ENCODE data around the gene HTT. TPM values are rescaled to one million over a fixed set of nuclear protein-coding genes. Genes with fewer than 3 reads are reported as not detected.

HTT gene
- total and polyA plus RNA-seq, 10 of the 15 experiments (the other 5 are each of a cell fraction or from before 2014, with no cell fraction given): 3.3 to 113 (median 43.3) TPM

DNA sequence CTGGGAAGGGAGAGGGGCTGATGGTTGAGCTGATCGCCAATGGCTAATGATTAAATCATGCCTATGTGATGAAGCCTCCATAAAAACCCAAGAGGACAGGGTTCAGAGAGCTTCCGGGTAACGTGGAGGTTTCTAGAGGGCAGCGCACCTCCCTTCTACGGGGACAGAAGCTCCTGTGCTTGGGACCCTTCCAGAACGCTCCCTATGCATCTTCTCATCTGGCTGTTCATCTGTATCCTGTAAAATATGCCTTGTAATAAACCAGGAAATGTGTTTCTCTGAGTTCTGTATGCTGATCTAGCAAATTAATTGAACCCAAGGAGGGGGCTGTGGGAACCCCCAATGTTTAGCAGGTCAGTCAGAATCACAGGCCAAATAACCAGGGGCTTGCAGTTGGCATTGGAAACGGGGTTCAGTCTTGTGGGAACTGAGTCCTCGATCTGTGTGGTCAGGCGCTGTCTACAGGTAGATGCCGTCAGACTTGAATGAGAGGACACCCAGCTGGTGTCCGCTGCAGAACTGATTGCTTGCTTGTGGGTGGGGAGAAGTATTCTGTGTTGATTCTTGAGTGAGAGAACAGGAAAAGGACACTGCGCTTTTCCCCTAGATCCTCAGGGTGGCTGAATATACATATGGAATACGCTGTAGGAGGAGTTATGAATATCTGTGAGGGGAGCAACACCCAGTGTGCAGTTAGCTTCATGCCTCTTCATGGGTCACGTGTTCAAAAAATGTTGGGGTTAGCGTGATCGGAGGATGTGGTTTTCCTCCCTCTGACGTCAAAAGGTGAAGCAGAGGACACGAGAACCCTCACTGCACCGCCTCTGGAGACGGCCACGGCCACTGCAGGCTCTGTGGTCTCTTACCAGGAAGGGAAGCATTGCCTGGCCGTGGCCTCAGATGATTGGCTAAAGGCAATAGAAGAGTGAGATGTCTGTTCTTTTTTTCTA lies 29.3 kb upstream of the HTT start (continued):
- TF ChIP-seq, protein P1, sequence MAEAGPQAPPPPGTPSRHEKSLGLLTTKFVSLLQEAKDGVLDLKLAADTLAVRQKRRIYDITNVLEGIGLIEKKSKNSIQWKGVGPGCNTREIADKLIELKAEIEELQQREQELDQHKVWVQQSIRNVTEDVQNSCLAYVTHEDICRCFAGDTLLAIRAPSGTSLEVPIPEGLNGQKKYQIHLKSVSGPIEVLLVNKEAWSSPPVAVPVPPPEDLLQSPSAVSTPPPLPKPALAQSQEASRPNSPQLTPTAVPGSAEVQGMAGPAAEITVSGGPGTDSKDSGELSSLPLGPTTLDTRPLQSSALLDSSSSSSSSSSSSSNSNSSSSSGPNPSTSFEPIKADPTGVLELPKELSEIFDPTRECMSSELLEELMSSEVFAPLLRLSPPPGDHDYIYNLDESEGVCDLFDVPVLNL (IDR thresholded peaks at IDR 0.05; ENCODE audit: low read depth, low read length): no peak
- TF ChIP-seq, protein P2, sequence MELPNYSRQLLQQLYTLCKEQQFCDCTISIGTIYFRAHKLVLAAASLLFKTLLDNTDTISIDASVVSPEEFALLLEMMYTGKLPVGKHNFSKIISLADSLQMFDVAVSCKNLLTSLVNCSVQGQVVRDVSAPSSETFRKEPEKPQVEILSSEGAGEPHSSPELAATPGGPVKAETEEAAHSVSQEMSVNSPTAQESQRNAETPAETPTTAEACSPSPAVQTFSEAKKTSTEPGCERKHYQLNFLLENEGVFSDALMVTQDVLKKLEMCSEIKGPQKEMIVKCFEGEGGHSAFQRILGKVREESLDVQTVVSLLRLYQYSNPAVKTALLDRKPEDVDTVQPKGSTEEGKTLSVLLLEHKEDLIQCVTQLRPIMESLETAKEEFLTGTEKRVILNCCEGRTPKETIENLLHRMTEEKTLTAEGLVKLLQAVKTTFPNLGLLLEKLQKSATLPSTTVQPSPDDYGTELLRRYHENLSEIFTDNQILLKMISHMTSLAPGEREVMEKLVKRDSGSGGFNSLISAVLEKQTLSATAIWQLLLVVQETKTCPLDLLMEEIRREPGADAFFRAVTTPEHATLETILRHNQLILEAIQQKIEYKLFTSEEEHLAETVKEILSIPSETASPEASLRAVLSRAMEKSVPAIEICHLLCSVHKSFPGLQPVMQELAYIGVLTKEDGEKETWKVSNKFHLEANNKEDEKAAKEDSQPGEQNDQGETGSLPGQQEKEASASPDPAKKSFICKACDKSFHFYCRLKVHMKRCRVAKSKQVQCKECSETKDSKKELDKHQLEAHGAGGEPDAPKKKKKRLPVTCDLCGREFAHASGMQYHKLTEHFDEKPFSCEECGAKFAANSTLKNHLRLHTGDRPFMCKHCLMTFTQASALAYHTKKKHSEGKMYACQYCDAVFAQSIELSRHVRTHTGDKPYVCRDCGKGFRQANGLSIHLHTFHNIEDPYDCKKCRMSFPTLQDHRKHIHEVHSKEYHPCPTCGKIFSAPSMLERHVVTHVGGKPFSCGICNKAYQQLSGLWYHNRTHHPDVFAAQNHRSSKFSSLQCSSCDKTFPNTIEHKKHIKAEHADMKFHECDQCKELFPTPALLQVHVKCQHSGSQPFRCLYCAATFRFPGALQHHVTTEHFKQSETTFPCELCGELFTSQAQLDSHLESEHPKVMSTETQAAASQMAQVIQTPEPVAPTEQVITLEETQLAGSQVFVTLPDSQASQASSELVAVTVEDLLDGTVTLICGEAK (IDR thresholded peaks at IDR 0.05; ENCODE audit: borderline replicate concordance): no peak
- peak; percentile 49; the same call in 1 of the 2 replicates for TF ChIP-seq BCL11A (IDR thresholded peaks at IDR 0.05; ENCODE audit: low read depth, low read length)
- TF ChIP-seq STAT1 (conservative IDR thresholded peaks at IDR 0.05): no peak
- peak; percentile 95 for TF ChIP-seq CREM (IDR thresholded peaks at IDR 0.05; ENCODE audit: low read depth)
- no peak for TF ChIP-seq BMI1 (IDR thresholded peaks at IDR 0.05; ENCODE audit: borderline replicate concordance)
- TF ChIP-seq, protein P3, sequence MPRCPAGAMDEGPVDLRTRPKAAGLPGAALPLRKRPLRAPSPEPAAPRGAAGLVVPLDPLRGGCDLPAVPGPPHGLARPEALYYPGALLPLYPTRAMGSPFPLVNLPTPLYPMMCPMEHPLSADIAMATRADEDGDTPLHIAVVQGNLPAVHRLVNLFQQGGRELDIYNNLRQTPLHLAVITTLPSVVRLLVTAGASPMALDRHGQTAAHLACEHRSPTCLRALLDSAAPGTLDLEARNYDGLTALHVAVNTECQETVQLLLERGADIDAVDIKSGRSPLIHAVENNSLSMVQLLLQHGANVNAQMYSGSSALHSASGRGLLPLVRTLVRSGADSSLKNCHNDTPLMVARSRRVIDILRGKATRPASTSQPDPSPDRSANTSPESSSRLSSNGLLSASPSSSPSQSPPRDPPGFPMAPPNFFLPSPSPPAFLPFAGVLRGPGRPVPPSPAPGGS (IDR thresholded peaks at IDR 0.05; ENCODE audit: borderline replicate concordance, insufficient read depth, low read depth, low read length, poor library complexity, severe bottlenecking): no peak
- TF ChIP-seq EP300 (IDR thresholded peaks at IDR 0.05; ENCODE audit: borderline replicate concordance in 1 of 2, control insufficient read depth in 1 of 2, low read depth in 2 of 2, low read length in 2 of 2): peak; percentile 47 to 50; a peak in 2 of 4 replicates
- TF ChIP-seq BHLHE40 (IDR thresholded peaks at IDR 0.05; ENCODE audit: borderline replicate concordance in 1 of 2, low read depth in 2 of 2, low read length in 1 of 2): peak; percentile 61 to 83
- TF ChIP-seq KDM1A (IDR thresholded peaks at IDR 0.05; ENCODE audit: borderline replicate concordance): no peak
- no peak for TF ChIP-seq POLR2A (IDR thresholded peaks at IDR 0.05; ENCODE audit: low read depth, low read length)
- no peak for TF ChIP-seq NRF1 (conservative IDR thresholded peaks at IDR 0.05; ENCODE audit: low read depth, low read length)
- no peak for TF ChIP-seq ZNF384 (IDR thresholded peaks at IDR 0.05; ENCODE audit: borderline replicate concordance, low read depth, low read length)
- TF ChIP-seq, protein P4, sequence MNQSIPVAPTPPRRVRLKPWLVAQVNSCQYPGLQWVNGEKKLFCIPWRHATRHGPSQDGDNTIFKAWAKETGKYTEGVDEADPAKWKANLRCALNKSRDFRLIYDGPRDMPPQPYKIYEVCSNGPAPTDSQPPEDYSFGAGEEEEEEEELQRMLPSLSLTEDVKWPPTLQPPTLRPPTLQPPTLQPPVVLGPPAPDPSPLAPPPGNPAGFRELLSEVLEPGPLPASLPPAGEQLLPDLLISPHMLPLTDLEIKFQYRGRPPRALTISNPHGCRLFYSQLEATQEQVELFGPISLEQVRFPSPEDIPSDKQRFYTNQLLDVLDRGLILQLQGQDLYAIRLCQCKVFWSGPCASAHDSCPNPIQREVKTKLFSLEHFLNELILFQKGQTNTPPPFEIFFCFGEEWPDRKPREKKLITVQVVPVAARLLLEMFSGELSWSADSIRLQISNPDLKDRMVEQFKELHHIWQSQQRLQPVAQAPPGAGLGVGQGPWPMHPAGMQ (IDR thresholded peaks at IDR 0.05; ENCODE audit: borderline replicate concordance): no peak
- no peak for TF ChIP-seq YBX1 (IDR thresholded peaks at IDR 0.05)
- TF ChIP-seq, protein P5, sequence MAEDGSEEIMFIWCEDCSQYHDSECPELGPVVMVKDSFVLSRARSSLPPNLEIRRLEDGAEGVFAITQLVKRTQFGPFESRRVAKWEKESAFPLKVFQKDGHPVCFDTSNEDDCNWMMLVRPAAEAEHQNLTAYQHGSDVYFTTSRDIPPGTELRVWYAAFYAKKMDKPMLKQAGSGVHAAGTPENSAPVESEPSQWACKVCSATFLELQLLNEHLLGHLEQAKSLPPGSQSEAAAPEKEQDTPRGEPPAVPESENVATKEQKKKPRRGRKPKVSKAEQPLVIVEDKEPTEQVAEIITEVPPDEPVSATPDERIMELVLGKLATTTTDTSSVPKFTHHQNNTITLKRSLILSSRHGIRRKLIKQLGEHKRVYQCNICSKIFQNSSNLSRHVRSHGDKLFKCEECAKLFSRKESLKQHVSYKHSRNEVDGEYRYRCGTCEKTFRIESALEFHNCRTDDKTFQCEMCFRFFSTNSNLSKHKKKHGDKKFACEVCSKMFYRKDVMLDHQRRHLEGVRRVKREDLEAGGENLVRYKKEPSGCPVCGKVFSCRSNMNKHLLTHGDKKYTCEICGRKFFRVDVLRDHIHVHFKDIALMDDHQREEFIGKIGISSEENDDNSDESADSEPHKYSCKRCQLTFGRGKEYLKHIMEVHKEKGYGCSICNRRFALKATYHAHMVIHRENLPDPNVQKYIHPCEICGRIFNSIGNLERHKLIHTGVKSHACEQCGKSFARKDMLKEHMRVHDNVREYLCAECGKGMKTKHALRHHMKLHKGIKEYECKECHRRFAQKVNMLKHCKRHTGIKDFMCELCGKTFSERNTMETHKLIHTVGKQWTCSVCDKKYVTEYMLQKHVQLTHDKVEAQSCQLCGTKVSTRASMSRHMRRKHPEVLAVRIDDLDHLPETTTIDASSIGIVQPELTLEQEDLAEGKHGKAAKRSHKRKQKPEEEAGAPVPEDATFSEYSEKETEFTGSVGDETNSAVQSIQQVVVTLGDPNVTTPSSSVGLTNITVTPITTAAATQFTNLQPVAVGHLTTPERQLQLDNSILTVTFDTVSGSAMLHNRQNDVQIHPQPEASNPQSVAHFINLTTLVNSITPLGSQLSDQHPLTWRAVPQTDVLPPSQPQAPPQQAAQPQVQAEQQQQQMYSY (CRISPR knock-in tag; IDR thresholded peaks at IDR 0.05): no peak

Measured in GM12878 (cell line).